D721Med (cell line): ENCODE data around the gene FAM204A.

ENCODE experiments used
- DNase-seq: peaks from one replicate; pipeline ENCODE4 v3.0.0; 2011; ENCODE audit warnings: low spot score; ENCODE audit not compliant: insufficient read length
- FAIRE-seq: peaks from 2 replicates; lab custom pipeline; 2011; peaks lifted over from hg19 to GRCh38; lab: Jason Lieb, UNC
- TF ChIP-seq, protein P1 (sequence below): IDR thresholded peaks from 2 replicates; pipeline ENCODE4 v1.5.1; 2012; ENCODE audit warnings: mild to moderate bottlenecking, control low read depth; ENCODE audit not compliant: insufficient read depth; ENCODE audit errors: missing control alignments

The FAM204A gene

DNA sequence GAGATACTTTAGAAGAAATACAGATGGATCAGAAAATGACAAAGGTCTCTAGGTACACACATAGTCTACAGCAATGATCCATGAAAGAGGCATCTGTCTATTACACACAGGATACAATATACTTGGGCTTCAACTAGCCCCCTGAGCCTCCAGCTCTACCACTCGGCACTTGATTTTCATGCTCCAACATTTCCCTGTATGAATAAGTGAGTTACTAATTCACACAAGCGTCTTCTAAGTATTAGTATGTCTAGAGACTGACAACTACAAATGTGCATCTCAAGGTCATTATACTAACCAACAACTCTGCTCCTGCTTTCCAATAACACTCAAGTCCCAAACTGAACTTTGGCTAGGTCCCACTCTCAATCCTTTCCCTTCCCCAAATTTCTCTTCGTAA lies 8.3 kb downstream of the FAM204A start:
- FAIRE-seq = no peak
- TF ChIP-seq, protein P1, sequence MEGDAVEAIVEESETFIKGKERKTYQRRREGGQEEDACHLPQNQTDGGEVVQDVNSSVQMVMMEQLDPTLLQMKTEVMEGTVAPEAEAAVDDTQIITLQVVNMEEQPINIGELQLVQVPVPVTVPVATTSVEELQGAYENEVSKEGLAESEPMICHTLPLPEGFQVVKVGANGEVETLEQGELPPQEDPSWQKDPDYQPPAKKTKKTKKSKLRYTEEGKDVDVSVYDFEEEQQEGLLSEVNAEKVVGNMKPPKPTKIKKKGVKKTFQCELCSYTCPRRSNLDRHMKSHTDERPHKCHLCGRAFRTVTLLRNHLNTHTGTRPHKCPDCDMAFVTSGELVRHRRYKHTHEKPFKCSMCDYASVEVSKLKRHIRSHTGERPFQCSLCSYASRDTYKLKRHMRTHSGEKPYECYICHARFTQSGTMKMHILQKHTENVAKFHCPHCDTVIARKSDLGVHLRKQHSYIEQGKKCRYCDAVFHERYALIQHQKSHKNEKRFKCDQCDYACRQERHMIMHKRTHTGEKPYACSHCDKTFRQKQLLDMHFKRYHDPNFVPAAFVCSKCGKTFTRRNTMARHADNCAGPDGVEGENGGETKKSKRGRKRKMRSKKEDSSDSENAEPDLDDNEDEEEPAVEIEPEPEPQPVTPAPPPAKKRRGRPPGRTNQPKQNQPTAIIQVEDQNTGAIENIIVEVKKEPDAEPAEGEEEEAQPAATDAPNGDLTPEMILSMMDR = no peak
- DNase-seq = no peak

DNA sequence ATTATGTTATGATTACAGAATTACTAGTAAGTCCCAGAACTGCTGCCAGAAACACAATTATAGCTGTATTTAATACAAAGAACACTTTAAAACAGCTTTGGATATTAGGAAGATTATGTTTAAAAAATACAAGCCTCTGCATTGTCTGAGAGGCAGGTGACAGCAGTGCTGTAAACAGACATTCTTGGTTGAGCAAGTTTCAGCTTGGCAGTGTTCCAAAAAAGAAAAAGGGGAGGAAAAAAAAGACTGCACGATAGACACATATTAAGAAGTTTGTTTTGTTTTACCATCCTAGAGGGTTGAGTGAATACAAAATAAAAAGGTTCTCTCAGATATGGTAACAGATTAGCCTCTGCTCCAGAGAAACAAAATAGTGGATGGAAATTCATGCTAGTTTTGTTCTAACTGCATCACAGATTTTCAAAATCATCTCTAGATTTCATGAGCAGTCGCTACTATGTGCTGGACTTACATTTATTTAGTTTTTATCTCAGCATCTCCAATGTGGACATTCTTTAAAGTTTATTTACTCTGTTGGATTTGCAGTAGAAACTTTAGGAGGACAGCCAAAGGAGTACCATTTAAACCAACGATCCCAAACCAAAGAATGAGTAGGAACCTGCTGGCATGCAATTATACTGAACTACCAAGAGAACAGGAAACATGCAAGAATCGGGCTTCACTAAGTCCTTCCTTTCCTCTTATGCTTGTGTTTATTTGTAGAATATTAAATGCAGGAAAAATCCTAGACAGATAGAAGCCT lies 9.0 kb downstream of the FAM204A start:
- FAIRE-seq (no peak), DNase-seq (no peak)
- TF ChIP-seq, protein P1 = no peak

DNA sequence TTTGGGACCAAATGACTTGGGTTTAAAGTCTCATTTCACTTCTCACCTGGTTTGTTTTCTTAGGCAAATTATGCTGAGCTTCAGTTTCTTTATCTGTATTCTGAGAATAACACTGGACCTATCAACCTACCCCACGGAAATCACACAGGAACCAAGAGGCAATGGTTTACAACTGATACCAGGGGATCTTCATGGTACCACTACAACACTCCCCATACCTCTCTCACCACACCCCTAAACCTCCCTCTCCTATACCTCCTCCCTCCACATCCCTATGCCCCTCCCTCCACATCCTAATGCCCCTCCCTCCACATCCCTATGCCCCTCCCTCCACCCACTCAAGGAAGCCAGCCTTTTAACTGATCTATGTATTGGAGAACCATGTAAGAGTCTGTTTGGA lies 9.9 kb downstream of the FAM204A start:
- FAIRE-seq (no peak), DNase-seq (no peak)
- TF ChIP-seq, protein P1 = no peak

DNA sequence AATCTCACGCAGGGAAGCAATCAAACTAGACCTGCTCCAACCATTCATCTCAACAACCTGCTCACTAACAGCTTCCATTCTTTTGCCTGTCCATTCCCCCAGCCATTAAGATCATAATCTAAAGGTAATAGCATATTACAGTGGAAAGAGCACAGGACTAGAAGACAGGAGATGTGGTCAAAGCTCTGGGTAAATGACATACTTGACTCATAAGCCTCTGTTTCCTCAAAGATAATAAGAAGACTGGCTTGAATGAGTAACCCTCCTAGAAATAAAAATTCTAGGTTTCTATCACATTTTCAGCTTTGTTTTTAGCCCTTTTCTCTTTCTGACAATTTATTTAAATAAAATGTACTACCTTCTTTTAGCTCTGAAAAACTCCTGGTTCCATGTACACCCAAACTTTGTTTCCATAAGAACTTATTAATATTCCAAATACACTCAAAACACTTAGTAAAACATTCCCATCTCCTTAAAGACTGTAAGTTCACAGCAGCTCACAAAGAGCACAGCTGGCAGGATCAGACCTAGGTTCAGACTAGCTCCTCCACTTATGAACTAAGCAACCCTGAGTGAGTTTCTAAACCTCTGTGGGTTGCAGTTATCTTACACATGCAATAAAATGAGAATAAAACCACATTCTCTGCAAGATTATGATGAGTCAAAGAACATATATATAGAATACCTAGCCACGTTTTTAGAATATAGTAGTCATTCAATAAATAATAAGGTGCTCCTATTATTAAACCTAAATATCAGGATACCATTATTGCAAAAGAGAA lies 11.6 kb downstream of the FAM204A start:
- TF ChIP-seq, protein P1 = no peak
- no peak for DNase-seq
- no peak for FAIRE-seq

DNA sequence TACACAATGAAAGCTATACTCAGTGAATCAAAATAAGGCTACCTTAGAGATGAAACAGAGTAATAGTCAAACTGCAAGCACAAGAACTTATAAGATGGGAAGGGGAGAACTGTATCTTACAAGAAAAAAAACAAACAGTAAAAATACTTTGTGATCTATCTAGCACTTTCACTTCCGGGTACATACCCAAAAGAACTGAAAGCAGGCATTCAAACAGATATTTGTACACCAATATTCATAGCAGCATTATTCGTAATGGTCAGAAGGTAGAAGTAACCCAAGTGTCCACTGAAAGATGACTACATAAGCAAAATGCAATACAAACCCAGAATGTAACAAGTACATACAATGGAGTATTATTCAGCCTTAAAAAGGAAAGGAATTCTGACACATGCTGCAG lies 18.0 kb downstream of the FAM204A start:
- TF ChIP-seq, protein P1 = no peak
- no peak for FAIRE-seq

DNA sequence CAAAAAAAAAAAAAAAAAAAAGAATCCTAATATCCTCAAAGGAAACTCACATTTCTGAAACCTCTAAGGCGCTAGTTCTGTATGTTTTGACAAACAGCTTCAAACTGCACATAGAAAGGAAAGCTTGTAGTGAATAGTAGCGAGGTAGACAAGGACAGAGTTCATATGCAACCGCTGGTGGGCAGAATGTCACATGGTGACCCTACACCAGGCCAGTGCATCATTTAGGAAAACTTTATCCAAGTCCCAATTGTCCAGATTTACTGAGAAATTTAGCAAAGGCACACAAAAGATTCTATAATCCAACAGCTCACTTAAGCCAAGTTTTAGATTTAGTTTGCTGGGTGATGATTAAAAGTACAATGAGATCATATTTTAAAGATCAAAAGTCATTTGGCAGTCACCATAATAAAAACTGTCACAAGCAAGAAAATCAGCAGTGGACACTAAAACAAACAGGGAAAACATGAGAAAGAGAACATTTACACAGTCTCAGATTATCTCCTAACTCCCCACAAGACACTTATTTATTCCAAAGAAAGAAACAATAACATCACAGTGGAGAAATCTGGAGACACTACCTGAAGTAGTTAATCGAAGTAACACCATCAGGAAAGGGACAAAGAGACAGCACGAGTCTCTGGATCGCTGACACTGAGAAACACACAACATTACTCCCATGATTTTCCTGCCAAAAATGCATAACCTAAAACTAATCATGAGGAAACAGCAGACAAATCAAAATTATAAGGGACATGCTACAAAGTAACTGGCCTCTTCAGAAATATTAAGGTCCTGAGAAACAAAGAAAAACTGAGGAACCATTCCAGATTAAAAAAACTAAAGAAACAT lies 20.2 kb downstream of the FAM204A start:
- DNase-seq (no peak), FAIRE-seq (no peak)
- TF ChIP-seq, protein P1 = no peak

More for the DNA sequence above, 18.0 kb downstream of the FAM204A start:
- no peak for DNase-seq
